Naive B cell (primary cell): Measurements from ENCODE around the gene IDE. TPM values are rescaled to one million over a fixed set of nuclear protein-coding genes. Genes with fewer than 3 reads are reported as not detected.
A peak's percentile ranks its signal among the peaks of the same experiment; 100 is the strongest.
"Not testable (repeated sequence)": the region's sequence is repeated elsewhere in the genome, so short reads cannot be mapped to it uniquely, and the experiment has no call there.

Source experiments
- ATAC-seq, 2 donors: fragments of 150-1000 bp; cut with Tn5 transposase; 2 replicates each; pipeline ENCODE4 v1.10.0; 2021; ENCODE audit warnings: low read depth in 2 of 2, mild to moderate bottlenecking in 2 of 2, moderate library complexity in 2 of 2
- DNase-seq: peaks from one replicate; pipeline ENCODE4 v3.0.0; 2022
- H3K27ac Mint-ChIP-seq, 6 donors: one replicate each; pipeline ENCODE4 v1.8.0; 2020 to 2022; ENCODE audit warnings: mild to moderate bottlenecking in 6 of 6, mixed read lengths in 6 of 6, moderate library complexity in 5 of 6, inconsistent platforms in 2 of 6
- H3K27me3 Mint-ChIP-seq, 3 donors: one replicate each; pipeline ENCODE4 v1.8.0; 2021 to 2022; ENCODE audit warnings: mixed read lengths in 3 of 3, mild to moderate bottlenecking in 1 of 3
- H3K36me3 Mint-ChIP-seq, 2 donors: one replicate each; pipeline ENCODE4 v1.8.0; 2020 to 2022; ENCODE audit warnings: mixed read lengths in 2 of 2, inconsistent platforms in 1 of 2, mild to moderate bottlenecking in 1 of 2
- H3K4me1 Mint-ChIP-seq, 3 donors: one replicate each; pipeline ENCODE4 v1.8.0; 2020 to 2022; ENCODE audit warnings: mixed read lengths in 3 of 3, inconsistent platforms in 1 of 3, mild to moderate bottlenecking in 1 of 3, moderate library complexity in 1 of 3
- H3K4me3 Mint-ChIP-seq, 8 donors: one replicate each; pipeline ENCODE4 v1.8.0; 2020 to 2022; ENCODE audit warnings: mild to moderate bottlenecking in 8 of 8, mixed read lengths in 8 of 8, moderate library complexity in 8 of 8, inconsistent platforms in 2 of 8
- H3K9me3 Mint-ChIP-seq, 7 donors: one replicate each; pipeline ENCODE4 v1.8.0; 2020 to 2022; ENCODE audit warnings: mixed read lengths in 7 of 7, mild to moderate bottlenecking in 5 of 7, inconsistent platforms in 2 of 7, moderate library complexity in 1 of 7
- polyA plus RNA-seq, 6 donors: library from polyadenylated mRNA; unstranded; fragments of 300-500 nt; fragmentation: Illumina TruSeq; gene quantifications; one replicate each; pipeline ENCODE4 v1.2.3, GENCODE V29; 2021; ENCODE audit warnings: low read depth in 6 of 6

The IDE gene
- polyA plus RNA-seq, 6 donors from 2014 or later, result 2.1 to 11.7 (median 10.1) TPM

DNA sequence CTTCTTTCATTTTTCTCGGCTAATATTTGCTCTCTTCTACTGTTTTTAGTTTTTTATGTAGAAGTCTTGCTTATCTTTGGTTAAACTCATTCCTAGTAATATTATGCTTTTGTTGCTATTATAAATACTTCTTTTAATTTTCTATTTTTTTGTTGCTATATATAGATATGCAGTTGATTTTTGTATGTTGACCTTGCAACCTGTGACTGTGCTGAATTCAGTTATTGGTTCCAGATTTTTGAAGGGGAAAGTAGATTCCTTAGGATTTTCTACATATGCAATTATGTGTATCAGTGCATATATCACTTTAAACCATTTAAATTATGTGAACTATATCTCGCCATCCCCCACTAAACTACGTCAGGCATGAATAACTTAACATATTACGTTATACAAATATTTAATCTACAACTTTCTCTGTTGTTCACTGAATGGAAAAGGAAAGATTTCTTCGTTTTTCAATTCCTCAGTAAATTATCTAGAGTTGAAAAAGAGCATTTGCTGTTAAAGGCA lies 71.5 kb downstream of the IDE start:
- Mint-ChIP-seq H3K36me3 (peaks cover 0 to 6% of the 10 kb centered on the region in 2 donors), H3K27ac (no peak overlapping the region), H3K4me1 (no peaks in the 10 kb centered on the region), H3K9me3 (no peaks in the 10 kb centered on the region), H3K27me3 (no peaks in the 10 kb centered on the region), H3K4me3 (no peak overlapping the region)
- no peak for DNase-seq
- ATAC-seq, result no peak

DNA sequence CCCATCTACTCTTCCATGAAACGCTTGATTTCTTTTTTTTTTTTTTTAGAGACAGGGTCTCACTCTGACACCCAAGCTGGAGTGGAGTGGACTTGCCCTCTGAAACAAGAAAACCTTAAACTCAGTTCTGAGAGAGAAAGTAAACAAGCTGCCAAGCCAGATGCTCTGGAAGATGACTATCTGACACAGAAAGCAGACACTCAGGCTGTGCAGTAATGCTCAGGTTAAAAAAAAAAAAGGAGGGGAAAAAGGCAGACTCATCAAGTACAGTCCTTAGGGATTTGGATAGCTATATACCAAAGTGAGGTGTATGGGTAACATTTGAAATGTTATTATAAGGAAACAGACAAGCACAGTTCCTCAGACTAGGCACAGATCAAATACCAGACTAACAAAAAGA lies 80.5 kb downstream of the IDE start:
- DNase-seq (no peak), ATAC-seq (no peak)
- Mint-ChIP-seq H3K9me3 (no peaks in the 10 kb centered on the region), H3K27ac (no peak overlapping the region), H3K4me3 (no peak overlapping the region), H3K27me3 (no peaks in the 10 kb centered on the region), H3K36me3 (peaks cover 7 to 18% of the 10 kb centered on the region in 2 donors), H3K4me1 (no peaks in the 10 kb centered on the region)

- DNase-seq (no peak), ATAC-seq (no peak)
- H3K4me1 Mint-ChIP-seq, result no peaks in the 10 kb centered on the region
- H3K27me3 Mint-ChIP-seq, result no peaks in the 10 kb centered on the region
- no peak overlapping the region for H3K4me3 Mint-ChIP-seq
- no peaks in the 10 kb centered on the region for H3K9me3 Mint-ChIP-seq
- peak overlapping the region in 2 of 6 donors; percentile 27 to 43 for H3K27ac Mint-ChIP-seq
- peaks cover 7 to 18% of the 10 kb centered on the region in 2 donors for H3K36me3 Mint-ChIP-seq
Observed at GRCh38 chr10:92492748-92493240, 81.1 kb downstream of the IDE start.

DNA sequence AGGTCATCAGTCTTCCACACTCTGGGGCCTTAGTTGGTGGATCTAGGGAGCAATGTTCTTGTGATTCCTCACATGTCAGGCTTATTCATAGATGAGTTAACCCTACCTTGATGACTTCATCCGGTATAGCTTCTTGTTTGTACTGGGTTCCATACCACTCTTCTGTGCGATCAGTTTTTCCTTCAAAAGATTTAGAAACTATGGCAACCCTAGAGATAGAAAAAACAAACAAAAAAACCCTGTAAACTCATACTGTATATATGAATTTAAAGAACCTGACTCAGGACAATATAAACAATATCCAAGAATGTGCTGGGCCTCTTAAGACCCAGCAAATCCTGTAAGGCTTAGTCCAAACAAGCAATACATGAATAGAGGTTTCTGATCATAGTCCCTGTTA lies 83.5 kb downstream of the IDE start:
- no peak for DNase-seq
- Mint-ChIP-seq H3K27ac (no peak overlapping the region), H3K27me3 (no peaks in the 10 kb centered on the region), H3K36me3 (peaks cover 7 to 18% of the 10 kb centered on the region in 2 donors), H3K4me1 (no peaks in the 10 kb centered on the region), H3K9me3 (no peaks in the 10 kb centered on the region), H3K4me3 (no peak overlapping the region)
- ATAC-seq, result no peak

DNA sequence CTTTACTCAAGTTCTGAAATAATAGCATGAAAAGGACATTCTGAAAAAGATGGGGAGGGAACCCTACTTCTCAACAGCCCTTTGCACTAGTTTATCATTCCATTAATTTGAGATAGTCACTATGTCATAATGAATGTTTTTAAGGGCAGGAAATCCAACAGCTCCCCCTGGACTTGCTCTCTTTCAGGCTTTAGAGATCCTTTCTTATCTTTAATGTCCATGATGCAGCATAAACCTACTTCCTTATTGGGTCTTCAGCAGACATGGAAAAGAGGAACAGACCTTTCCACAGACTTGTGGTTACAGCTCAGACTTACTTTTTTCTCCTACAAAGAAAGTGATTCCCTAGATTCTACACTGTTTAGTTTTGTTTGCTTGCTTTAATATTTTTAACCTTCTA lies 87.3 kb downstream of the IDE start:
- Mint-ChIP-seq H3K4me3 (no peak overlapping the region), H3K9me3 (no peaks in the 10 kb centered on the region), H3K27ac (no peak overlapping the region), H3K4me1 (no peaks in the 10 kb centered on the region), H3K27me3 (no peaks in the 10 kb centered on the region), H3K36me3 (peaks cover 12 to 18% of the 10 kb centered on the region in 2 donors)
- no peak for ATAC-seq
- DNase-seq, result no peak

DNA sequence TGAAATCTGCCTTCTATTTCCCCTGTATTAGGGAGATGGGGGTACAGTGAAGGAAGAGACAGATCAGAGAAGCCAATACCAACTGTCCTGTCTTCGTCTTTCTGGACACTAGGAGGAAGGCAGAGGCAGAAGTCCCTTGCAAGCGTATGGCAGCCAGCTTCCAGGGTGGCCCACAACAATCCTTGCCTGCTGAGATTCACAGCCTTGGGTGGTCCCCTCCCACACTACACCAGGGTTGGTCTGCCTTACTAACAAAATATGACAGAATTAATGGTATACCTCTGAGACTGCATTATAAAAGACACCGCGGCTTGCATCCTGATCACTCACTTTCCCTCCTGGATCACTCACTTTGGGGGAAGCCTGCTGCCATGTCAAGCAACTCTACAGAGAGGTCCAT lies 90.4 kb downstream of the IDE start:
- DNase-seq (no peak), ATAC-seq (no peak)
- Mint-ChIP-seq H3K4me3 (no peak overlapping the region), H3K36me3 (peaks cover 14 to 23% of the 10 kb centered on the region in 2 donors), H3K9me3 (no peaks in the 10 kb centered on the region), H3K27me3 (no peaks in the 10 kb centered on the region), H3K27ac (peak overlapping the region in 1 of 6 donors; percentile 78), H3K4me1 (no peaks in the 10 kb centered on the region)

DNA sequence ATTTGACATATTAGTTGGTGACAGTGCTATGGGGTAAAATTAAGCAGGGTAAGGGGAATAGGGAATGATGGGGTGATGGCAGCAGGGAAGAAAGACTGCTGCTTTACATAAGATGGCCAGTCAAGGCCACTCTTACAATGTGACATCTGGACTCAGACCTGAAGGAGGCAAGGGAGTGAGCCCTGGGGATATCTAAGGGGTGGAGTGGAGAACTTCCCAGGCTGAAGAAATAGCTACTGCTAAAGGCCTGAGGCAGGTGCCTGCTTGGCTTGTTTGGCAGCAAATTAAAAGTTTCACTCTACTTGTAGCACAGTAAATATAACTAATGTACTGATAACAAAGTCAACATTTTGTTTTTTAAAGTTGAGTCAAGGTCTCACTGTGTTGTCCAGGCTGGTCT lies 93.5 kb downstream of the IDE start:
- Mint-ChIP-seq H3K9me3 (no peaks in the 10 kb centered on the region), H3K27me3 (no peaks in the 10 kb centered on the region), H3K36me3 (peaks cover 14 to 25% of the 10 kb centered on the region in 2 donors), H3K4me1 (no peaks in the 10 kb centered on the region), H3K4me3 (no peak overlapping the region), H3K27ac (no peak overlapping the region)
- ATAC-seq (no peak), DNase-seq (no peak)

DNA sequence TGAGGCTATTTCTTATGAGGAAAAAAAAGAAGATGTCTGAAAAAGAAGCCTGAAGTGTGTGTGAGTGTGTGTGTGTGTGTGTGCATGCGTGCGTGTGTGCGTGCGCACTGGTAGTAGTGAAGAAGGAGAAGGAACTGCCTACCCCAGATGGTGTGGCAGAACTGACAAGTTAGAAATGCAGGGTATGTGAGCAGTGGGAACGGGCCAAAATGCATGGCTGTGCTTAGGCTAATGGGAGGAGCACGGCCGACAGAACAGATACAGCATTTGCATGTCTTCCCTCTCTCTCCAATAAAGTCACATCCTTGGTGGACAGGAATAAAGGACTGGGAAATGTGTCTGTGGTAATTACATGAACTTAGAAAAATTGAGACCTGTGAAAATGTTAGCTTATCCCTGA lies 94.3 kb downstream of the IDE start:
- no peaks in the 10 kb centered on the region for H3K27me3 Mint-ChIP-seq
- H3K36me3 Mint-ChIP-seq, result peaks cover 14 to 25% of the 10 kb centered on the region in 2 donors
- no peaks in the 10 kb centered on the region for H3K4me1 Mint-ChIP-seq
- DNase-seq (no peak), ATAC-seq (no peak)
- no peaks in the 10 kb centered on the region for H3K9me3 Mint-ChIP-seq
- no peak overlapping the region for H3K4me3 Mint-ChIP-seq
- H3K27ac Mint-ChIP-seq, result peak overlapping the region in 1 of 6 donors; percentile 89

DNA sequence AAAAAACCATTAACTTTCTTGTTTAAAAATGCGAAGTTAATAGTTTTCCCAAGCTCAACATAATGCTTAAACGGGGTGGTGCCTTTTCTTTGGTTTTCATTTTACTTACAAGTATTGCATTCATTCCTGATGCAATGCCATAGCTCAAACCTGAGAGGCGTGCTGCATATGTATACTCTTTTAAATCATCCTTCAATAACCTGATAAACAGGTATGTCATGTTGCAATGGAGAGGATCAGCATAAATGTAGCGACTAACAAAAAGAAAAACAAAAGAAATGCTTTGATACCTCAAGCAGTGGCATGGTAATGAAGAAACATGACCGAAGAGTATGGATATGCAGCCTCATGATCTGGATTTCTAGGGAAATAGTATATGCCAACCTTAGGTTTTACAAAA lies 95.4 kb downstream of the IDE start:
- ATAC-seq (no peak), DNase-seq (no peak)
- H3K27me3 Mint-ChIP-seq, result no peaks in the 10 kb centered on the region
- peaks cover 14 to 20% of the 10 kb centered on the region in 2 donors for H3K36me3 Mint-ChIP-seq
- H3K27ac Mint-ChIP-seq, result no peak overlapping the region
- H3K9me3 Mint-ChIP-seq, result no peaks in the 10 kb centered on the region
- H3K4me1 Mint-ChIP-seq, result no peaks in the 10 kb centered on the region
- no peak overlapping the region for H3K4me3 Mint-ChIP-seq

- no peaks in the 10 kb centered on the region for H3K4me1 Mint-ChIP-seq
- DNase-seq, result no peak
- no peak for ATAC-seq
- no peaks in the 10 kb centered on the region for H3K9me3 Mint-ChIP-seq
- H3K27me3 Mint-ChIP-seq, result no peaks in the 10 kb centered on the region
- H3K27ac Mint-ChIP-seq, result no peak overlapping the region
- peaks cover 9 to 14% of the 10 kb centered on the region in 2 donors for H3K36me3 Mint-ChIP-seq
- H3K4me3 Mint-ChIP-seq, result no peak overlapping the region
Observed at GRCh38 chr10:92475357-92475868, 98.5 kb downstream of the IDE start.

DNA sequence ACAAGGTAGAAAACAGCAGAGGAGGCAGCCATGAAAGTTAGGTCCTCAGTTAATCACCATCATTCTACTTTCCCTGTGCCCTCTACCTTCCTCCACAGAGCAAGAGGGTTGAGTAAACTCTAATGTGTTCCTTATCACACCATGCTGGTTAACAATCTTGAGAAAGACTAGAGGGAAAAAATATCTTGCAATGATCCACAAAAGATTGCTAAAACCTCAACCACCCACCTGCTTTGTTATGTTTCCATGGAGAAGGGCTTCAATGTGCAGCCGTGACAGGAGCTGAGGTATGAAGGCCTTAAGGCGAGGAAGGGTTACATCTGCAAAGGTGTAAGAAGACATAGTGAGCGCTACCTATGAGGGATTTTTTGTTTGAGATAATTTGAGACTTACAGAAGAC lies 103.9 kb downstream of the IDE start:
- no peak overlapping the region for H3K4me3 Mint-ChIP-seq
- ATAC-seq (no peak), DNase-seq (no peak)
- no peaks in the 10 kb centered on the region for H3K27me3 Mint-ChIP-seq
- no peaks in the 10 kb centered on the region for H3K9me3 Mint-ChIP-seq
- no peaks in the 10 kb centered on the region for H3K4me1 Mint-ChIP-seq
- H3K36me3 Mint-ChIP-seq, result peaks cover 0 to 16% of the 10 kb centered on the region in 2 donors
- peak overlapping the region in 1 of 6 donors; percentile 67 for H3K27ac Mint-ChIP-seq

DNA sequence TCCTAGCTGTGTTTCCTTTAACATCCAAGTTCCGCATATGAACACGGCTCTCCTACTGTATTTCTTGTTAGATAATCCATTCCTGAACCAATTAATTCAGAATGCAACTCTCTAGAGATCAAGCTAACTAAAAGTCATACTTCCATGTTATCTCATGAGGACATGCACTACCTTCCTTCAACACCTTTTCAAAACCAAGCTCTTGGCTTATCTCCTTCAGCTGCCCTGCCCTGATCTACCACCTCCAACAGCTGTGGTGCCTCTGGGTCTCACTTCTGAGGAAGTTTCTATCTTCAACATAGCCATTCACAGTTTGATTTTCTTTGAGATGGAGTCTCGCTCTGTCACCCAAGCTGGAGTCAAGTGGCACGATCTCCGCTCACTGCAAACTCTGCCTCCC lies 109.5 kb downstream of the IDE start:
- no peaks in the 10 kb centered on the region for H3K27me3 Mint-ChIP-seq
- no peak overlapping the region for H3K27ac Mint-ChIP-seq
- no peak overlapping the region for H3K4me3 Mint-ChIP-seq
- peaks cover 9 to 37% of the 10 kb centered on the region in 2 donors for H3K36me3 Mint-ChIP-seq
- ATAC-seq, result no peak
- no peak for DNase-seq
- H3K4me1 Mint-ChIP-seq, result no peaks in the 10 kb centered on the region
- no peaks in the 10 kb centered on the region for H3K9me3 Mint-ChIP-seq

DNA sequence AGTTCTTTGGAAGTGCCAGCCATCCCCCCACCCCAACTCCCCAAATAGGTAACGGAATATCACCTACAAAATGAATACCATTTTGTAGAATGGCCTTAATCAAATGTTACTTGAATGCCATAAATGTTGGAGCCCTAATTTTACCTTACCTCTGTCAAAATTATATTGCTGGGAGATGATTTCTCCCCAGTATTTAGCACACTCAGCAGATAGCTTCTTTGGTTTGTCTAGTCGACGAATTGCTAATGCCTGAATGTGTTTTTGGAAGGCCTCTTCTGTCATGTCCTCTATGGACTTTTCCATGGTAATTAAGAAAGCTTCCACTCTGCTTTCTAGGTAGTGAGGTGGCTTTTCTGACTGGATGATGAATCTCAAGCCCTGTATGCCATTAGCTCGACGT lies 110.3 kb downstream of the IDE start:
- peak overlapping the region in 1 of 6 donors; percentile 82 for H3K27ac Mint-ChIP-seq
- peaks cover 9 to 37% of the 10 kb centered on the region in 2 donors for H3K36me3 Mint-ChIP-seq
- no peaks in the 10 kb centered on the region for H3K27me3 Mint-ChIP-seq
- no peak for DNase-seq
- no peaks in the 10 kb centered on the region for H3K9me3 Mint-ChIP-seq
- H3K4me1 Mint-ChIP-seq, result no peaks in the 10 kb centered on the region
- no peak overlapping the region for H3K4me3 Mint-ChIP-seq
- no peak for ATAC-seq

GRCh38 chr10:92454955-92455354 lies 118.9 kb downstream of the IDE start:
- peaks cover 0 to 21% of the 10 kb centered on the region in 2 donors for H3K36me3 Mint-ChIP-seq
- DNase-seq, ATAC-seq, H3K4me3 Mint-ChIP-seq, H3K27me3 Mint-ChIP-seq, H3K4me1 Mint-ChIP-seq, H3K27ac Mint-ChIP-seq, H3K9me3 Mint-ChIP-seq: not testable (repeated sequence)

DNA sequence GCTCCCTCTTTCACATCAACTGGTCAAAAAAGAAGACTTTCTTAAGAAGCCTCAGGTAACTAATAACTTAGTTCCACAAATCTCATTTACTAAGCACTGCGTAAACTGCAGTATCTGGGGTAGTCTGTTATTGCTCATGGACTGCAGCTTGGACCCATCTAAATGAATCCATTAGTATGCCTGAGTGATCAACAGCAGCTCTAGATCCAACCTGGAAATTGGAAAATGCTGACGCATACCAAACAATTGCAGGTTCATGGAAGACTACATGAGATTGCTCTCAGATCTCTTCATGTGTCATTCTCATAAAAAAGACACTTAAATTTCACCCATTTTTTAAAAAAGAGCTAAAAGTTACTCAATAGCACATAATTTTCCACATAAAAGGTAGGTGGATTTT lies 121.6 kb downstream of the IDE start:
- no peaks in the 10 kb centered on the region for H3K9me3 Mint-ChIP-seq
- no peaks in the 10 kb centered on the region for H3K27me3 Mint-ChIP-seq
- no peak overlapping the region for H3K4me3 Mint-ChIP-seq
- ATAC-seq (no peak), DNase-seq (no peak)
- H3K4me1 Mint-ChIP-seq, result no peaks in the 10 kb centered on the region
- H3K36me3 Mint-ChIP-seq, result peaks cover 0 to 21% of the 10 kb centered on the region in 2 donors
- H3K27ac Mint-ChIP-seq, result no peak overlapping the region
